ENCODE data around the gene RBFOX2. TPM values are rescaled to one million over a fixed set of nuclear protein-coding genes. Genes with fewer than 3 reads are reported as not detected.

Gene RBFOX2
- total and polyA plus RNA-seq, 11 donors: 31.0 to 102 (median 84.0) TPM

DNA sequence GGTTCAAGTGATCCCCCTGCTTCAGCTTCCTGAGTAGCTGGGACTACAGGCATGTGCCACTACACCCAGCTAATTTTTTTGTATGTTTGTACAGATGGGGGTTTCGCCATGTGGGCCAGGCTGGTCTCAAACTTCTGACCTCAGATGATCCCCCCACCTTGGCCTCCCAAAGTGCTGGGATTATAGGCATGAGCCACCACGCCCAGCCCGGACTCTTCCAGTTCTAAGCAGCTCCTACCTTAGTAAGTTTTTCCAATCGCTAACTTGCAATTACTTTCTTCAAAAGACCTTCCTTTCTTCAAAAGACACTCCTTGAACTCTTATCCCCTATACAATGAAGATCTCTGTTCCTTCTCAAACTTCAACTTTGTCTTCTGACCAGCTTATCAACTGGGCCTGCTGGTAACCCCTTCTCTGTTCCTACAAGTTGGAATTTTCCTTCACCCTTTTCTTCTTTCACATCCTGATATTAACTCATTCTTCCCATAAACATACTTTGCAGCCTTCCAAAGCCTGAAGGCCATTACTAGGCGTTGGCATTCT lies 25.8 kb downstream of the RBFOX2 start:
- no peak for DNase-seq
- H3K4me3 ChIP-seq: no peak overlapping the region
- intact Hi-C loops (cut with DNase I): no loop called here
- no peak overlapping the region for H3K27ac ChIP-seq
- WGBS, 4 donors: 94 to 95% (median 95%) methylated on average over 5 of the region's 5 CpGs
- H3K4me1 ChIP-seq: peaks cover 0 to 46% (median 11%) of the 10 kb centered on the region in 12 donors
- H3K36me3 ChIP-seq: no peaks in the 10 kb centered on the region
- ATAC-seq: no peak
- no peaks in the 10 kb centered on the region for H3K9me3 ChIP-seq
- TF ChIP-seq CTCF (IDR thresholded peaks at IDR 0.05) (no peak), POLR2A (IDR thresholded peaks at IDR 0.05) (no peak)
- no peaks in the 10 kb centered on the region for H3K27me3 ChIP-seq

GRCh38 chr22:36002084-36002483 lies 26.5 kb downstream of the RBFOX2 start:
- Histone ChIP-seq H3K36me3 (no peaks in the 10 kb centered on the region), H3K4me3 (no peak overlapping the region), H3K9me3 (no peaks in the 10 kb centered on the region), H3K27ac (no peak overlapping the region), H3K27me3 (no peaks in the 10 kb centered on the region), H3K4me1 (peaks cover 0 to 53% (median 15%) of the 10 kb centered on the region in 12 donors)
- DNase-seq (no peak), ATAC-seq (no peak)
- intact Hi-C loops (cut with DNase I): no loop called here
- TF ChIP-seq POLR2A (IDR thresholded peaks at IDR 0.05) (no peak), CTCF (IDR thresholded peaks at IDR 0.05) (no peak)
- WGBS, 4 donors: 88 to 93% (median 92%) methylated on average over 7 of the region's 7 CpGs

DNA sequence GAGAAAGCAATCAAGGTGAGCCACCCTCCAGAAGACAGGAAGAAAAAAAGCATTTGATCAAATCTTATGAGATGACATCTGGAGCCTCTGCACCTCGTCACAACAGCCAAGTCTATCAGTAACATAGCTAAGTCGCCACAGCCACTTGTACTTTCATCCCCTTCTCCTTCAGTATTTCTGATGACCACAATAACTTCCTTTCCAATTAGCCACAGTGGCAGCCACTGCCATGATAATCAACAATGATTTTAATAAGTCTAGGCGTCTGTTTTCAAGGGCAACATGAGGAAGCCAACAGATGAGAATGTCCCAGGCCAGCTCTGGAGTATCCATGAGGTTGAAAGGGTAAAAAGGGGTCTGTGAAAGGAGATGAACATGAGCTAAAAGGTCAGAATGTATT lies 29.9 kb downstream of the RBFOX2 start:
- intact Hi-C loops (cut with DNase I): no loop called here

DNA sequence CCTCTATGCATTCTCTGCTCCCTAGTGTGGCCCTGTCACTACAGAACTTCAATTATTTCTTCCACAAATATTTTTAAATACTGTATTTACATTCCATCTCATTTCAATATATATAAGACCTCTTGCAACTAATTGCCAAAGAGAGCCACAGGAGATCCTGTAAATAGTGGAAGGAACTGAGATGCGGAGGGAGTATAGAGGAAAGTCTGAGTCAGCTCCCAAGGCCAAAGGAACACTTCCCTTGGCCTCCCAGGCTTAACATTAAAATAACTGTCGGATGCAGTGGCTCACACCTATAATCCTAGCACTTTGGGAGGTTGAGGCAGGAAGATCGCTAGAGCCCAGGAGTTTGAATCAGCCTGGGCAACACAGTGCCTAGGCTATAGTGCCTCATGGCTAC lies 31.2 kb downstream of the RBFOX2 start:
- Histone ChIP-seq H3K9me3 (peaks cover 0 to 4% (median 0%) of the 10 kb centered on the region in 12 donors), H3K27ac (peak overlapping the region in 9 of 12 donors; percentile 14 to 82 (median 79)), H3K4me1 (peaks cover 3 to 64% (median 33%) of the 10 kb centered on the region in 12 donors), H3K27me3 (no peaks in the 10 kb centered on the region), H3K4me3 (no peak overlapping the region), H3K36me3 (no peaks in the 10 kb centered on the region)
- ATAC-seq (peak in 2 of 4 donors; percentile 31 to 58), DNase-seq (peak in 1 of 5 donors; percentile 21)
- intact Hi-C loops (cut with DNase I): no loop called here
- WGBS, 4 donors: 48 to 66% (median 55%) methylated on average over 3 of the region's 3 CpGs
- no peak for TF ChIP-seq CTCF (IDR thresholded peaks at IDR 0.05)
- no peak for TF ChIP-seq POLR2A (IDR thresholded peaks at IDR 0.05)

More for the DNA sequence above, 29.9 kb downstream of the RBFOX2 start:
- H3K9me3 ChIP-seq: no peaks in the 10 kb centered on the region
- peaks cover 3 to 64% (median 33%) of the 10 kb centered on the region in 12 donors for H3K4me1 ChIP-seq
- H3K4me3 ChIP-seq: no peak overlapping the region
- TF ChIP-seq CTCF (IDR thresholded peaks at IDR 0.05) (no peak), POLR2A (IDR thresholded peaks at IDR 0.05) (no peak)
- 91 to 93% (median 92%) methylated on average over 3 of the region's 3 CpGs for WGBS, 4 donors
- no peak for DNase-seq
- no peak for ATAC-seq
- no peak overlapping the region for H3K27ac ChIP-seq
- H3K36me3 ChIP-seq: no peaks in the 10 kb centered on the region
- no peaks in the 10 kb centered on the region for H3K27me3 ChIP-seq
